Islet of Langerhans (tissue), 1 donor: ENCODE results near the gene CRLF3.
"Not testable (repeated sequence)": the region's sequence is repeated elsewhere in the genome, so short reads cannot be mapped to it uniquely, and the experiment has no call there.

ENCODE experiments used
- FAIRE-seq: peaks from one replicate; lab custom pipeline; 2011; peaks lifted over from hg19 to GRCh38; lab: Jason Lieb, UNC

The CRLF3 gene

DNA sequence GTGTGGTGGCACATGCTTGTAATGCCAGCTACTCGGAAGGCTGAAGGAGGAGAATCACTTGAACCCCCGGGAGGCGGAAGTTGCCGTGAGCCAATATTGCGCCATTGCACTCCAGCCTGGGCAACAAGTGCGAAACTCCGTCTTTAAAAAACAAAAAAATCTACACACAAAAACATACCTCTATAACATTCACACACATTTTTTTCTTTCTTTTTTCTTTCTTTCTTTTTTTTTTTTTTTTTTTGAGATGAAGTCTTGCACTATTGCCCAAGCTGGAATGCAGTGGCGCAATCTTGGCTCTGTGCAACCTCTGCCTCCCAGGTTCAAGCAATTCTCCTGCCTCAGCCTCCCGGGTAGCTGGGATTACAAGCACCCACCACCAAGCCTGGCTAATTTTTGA is 9.6 kb downstream of the CRLF3 start:
- not testable (repeated sequence) for FAIRE-seq

DNA sequence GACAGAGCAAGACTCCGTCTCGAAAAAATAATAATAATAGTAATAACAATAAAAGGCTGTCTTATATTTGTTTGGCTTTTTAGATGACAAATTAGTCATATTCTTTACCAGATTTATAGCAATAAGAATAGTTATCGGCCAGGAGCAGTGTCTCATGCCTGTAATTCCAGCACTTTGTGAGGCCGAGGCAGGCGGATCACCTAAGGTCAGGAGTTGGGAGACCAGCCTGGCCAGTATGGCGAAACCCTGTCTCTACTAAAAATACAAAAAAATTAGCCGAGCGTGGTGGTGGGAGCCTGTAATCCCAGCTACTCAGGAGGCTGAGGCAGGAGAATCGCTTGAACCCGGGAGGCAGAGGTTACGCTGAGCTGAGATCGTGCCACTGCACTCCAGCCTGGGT is 10.3 kb downstream of the CRLF3 start:
- not testable (repeated sequence) for FAIRE-seq

DNA sequence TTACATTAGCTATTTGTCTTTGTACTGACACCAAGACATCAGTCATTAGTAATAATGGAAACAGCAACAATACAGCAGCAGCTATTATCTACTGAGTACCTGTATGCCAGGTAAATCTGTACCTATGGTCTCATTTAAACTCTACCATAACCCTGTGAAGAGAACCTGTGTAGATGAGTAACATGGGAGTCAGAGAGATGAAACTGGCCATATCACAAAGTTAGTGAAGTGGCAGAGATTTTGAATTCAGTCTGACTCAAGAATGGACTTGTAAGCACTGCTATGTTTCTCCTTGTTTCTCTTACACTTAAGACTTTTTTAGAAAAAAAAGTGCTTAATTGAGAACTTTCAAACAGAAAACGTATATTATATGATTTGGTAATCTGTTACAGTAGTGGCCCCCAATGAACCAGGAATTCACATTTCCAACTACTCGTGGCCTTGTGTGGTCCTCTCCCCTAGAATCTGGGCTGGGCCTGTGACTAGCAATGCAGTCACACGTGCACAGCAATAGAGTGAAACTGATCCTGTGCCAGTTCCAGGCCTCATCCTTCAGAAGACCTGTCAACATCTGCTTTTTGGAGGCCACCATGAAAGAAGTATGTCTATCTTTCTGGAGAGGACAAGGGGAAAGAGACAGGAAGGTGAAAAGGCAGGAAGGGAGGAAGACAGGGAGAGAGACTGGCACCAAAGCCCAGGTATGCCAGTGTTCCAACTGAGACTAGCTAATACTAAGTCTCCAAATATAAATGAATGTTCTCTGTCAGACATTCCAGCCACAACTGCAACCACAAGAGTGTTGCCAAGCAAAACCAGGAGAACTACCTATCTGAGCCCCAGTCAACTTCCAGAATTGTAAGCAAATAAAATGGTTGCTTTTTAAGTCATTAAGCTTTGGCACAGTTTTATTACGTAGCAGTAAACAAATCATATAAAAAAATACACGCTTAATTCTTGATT is 12.0 kb downstream of the CRLF3 start:
- FAIRE-seq = no peak

DNA sequence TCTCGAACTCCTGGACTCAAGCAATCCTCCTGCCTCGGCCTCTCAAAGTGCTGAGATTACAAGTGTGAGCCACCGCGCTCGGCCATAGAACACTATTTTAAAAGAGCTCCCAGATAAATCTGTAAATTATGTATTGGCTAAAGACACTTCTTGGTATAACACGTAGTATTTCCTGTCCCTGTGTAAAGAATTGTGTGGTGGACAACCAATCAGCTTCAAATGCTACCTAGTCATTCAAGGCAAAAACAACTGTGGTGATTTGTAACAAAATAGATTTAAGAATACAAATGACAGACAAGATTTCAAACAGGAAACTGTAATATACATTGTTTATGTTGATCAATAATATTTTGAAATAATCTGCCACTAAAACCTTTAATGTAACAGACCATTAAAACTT is 14.6 kb downstream of the CRLF3 start:
- FAIRE-seq = no peak

DNA sequence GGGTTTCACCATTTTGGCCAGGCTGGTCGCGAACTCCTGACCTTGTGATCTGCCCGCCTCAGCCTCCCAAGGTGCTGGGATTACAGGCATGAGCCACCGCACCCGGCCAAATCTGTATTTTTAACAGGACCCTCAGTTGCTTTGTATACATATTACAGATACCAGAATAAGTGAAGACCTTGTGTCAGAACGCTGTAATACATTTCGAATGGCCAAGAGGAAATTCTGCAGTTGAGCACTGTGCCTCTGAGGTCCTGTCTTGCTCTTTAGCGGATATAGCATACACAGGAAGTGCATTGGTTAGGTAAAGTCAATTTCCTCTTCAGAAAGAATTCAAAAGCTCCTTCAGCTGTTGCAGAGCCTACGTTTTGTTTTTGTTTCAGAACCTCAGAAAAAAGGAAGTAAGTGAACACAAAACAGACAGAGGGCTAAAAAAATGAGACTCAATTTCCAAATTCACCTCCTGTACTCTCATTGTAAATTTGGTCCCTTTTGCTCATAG is 15.7 kb downstream of the CRLF3 start:
- FAIRE-seq = no peak

DNA sequence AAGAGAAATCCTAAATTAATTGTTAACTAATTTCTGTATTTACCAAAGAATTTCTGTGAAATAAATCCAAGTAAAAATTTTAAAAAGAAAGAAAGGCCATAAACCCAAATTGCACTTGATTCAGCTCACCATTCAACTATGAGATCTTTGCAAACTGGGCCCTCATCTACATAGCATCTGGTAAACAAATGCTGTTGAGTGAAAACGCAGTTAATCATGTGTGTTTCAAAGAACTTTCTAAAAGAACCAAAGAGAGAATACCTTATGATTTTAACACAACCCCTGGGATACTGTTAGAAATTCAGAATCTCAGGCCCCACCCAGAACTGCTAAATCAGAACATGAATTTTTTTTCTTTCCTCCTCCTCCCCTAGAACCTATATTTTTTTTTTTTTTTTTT is 16.6 kb downstream of the CRLF3 start:
- FAIRE-seq = no peak

DNA sequence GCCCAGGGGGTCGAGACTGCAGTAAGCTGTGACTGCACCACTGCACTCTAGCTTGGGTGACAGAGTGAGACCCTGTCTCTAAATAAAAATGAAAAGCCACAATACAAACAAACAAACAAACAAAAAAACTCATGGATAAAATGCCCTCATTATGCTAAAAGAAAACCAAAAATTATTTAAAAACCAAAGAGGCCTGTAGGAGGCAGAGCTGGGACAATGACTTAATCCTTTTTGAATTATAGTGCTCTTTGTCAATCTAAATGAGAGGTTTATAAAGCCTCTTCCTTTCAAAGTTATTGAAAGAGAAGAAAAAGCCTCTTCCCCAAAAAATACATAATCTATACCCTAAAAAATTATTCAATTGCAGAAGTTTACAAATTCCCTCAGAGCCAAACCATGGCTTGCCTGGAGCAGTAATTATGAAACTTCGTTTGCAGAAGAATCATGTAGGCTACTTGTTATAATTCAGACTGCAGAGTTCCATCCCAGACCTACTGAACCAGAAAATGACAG is 18.5 kb downstream of the CRLF3 start:
- FAIRE-seq = no peak

DNA sequence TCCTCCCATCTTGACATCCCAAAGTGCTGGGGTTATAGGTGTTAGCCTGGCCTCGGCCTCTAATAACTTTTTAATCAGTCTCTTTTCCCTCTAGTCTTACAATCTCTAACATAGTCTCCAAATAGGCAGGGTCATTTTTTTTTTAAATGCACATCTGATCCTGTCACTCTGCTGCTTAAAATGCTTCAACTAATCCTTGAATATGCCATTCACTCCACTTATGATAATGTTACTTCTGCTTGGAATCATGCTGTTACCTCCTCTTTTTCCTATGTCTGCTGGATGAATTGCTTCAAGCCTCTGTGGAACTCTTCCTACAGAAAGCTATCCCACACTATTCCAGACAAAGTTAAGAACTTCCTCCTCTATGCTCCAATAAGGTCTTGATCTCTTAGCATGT is 22.8 kb downstream of the CRLF3 start:
- no peak for FAIRE-seq

DNA sequence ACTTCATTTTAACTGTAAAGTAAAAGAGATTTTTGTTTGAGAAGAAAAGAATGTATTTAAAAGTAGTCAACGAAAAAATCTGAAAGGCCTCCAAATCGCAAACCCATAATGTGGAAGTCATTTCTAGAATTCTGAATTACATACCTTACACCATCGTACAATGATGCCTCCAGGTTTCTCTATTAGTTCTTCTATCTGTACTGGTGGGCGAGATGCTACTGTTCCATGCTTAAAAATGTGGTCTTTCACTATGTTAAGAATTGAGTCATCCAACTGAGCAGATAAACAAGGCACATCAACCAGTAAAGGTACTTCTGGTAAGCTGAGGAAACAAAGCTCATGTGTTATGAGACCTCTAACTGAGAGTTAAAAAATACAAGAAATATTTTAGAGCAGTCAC is 28.5 kb downstream of the CRLF3 start:
- FAIRE-seq = no peak

DNA sequence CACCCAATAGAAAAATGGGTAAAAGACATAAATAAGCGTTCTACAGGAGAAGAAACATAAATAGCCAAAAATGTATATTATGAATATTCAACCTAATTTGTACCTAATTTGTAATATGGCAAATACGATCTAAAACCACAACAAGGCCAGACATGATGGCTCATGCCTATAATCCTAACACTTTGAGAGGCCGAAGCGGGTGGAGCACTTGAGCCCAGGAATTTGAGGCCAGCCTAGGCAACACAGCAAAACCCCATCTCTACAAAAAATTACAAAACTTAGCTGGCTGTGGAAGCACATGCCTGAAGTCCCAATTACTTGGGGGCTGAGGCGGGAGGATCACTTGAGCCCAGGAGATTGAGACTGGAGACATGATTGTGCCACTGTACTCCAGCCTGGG is 30.1 kb downstream of the CRLF3 start:
- no peak for FAIRE-seq

DNA sequence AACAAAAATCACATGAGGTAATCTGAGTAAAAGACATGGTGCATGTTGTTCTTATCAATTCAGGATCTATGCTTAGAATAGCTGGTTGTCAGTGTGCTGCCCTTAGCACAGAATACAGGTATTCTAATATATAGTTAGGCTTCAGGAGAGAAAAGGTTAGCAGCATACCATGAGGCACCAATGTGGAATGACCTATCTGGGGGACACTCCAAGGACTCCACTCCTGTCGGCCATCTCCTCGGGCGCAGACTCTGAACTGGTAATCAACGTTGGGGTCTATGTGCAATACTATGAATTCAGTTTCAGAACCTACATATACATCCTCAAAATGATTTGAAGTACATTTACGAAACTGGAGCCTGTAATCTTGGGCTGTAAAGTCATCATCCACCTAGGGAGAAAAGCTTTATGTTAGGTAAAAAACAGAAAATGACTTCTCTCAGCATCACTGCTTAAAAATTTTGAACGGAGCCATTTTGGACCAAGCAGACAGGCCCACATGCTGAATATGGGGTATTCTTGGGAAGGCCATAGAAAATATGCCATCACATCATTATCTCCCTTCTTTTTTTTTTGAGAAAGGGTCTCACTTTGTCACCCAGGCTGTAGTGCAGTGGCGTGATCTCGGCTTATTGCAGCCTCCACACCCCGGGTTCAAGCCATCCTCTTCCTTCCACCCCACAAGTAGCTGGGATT is 31.1 kb downstream of the CRLF3 start:
- FAIRE-seq = no peak

DNA sequence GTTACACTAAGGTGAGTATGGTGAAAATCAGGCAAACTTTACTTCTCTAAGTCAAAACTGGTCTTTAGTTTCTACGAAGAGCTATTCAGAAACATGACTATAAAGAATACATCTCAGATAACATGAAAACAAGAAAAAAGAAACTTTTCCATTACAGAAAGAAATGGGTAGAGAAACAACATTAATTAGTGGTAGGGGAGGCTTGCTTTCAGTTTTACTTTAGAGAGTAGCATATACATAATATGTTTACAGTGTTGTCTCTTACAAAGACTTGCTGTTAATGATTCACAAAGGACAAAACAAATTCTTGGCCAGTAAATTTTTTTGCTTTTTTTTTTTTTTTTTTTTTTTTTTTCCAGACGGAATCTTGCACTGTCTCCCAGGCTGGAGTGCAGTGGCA is 34.2 kb downstream of the CRLF3 start:
- FAIRE-seq = peak; percentile 49

DNA sequence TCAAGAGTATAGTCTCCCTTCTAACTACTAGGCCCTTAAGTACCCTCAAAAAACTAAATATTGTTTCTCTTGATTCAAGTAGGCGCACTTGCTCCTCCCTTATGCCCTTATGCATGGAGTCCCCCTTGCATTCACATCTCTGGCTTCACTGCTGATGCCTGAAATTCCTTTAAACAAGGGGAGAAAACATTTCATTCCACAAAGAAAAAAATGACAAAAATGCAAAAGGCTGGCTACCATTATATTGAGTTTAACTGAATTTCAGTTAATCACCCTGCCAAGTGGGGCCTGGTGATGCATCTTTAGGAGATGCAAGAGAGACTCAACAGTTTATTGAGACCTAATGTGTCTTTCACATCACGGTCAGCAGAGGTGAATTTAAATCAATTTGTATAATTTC is 35.6 kb downstream of the CRLF3 start:
- no peak for FAIRE-seq

DNA sequence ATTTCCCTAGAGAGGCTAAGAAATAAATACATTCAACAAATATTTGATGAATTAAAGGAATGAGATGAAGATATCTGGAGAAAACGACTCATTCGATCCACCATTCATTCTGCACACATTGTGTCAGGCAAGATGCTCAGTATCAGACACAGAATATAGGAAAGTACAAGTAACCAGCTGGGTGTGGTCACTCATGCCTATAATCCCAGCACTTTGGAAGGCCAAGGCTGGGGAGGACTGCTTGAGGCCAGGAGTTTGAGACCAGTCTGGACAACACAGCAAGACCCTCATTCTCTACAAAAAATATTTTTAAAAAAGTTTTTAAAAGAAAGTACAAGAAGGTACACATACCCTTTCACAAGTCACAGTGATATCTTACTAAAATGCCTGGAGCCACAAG is 42.3 kb downstream of the CRLF3 start:
- FAIRE-seq = no peak

DNA sequence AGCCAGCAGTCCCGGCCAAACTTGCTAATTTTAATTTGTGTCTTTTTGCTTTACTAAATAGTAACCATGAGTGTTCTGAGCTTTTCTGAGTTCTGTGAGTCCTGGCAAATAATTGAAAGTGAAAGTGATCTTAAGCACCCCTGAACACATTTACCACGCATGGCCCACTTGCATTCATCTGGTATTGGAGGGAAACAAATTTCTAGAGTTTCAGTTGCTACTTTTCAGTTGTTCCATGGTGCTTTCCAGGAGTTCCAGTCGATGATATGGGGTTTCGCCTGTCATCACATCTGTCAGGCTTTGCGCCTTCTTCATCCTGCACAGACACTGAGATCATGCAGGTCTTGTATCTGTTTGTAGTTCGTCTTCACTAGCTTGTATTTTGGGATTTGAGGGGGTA is 44.1 kb downstream of the CRLF3 start:
- FAIRE-seq = no peak

DNA sequence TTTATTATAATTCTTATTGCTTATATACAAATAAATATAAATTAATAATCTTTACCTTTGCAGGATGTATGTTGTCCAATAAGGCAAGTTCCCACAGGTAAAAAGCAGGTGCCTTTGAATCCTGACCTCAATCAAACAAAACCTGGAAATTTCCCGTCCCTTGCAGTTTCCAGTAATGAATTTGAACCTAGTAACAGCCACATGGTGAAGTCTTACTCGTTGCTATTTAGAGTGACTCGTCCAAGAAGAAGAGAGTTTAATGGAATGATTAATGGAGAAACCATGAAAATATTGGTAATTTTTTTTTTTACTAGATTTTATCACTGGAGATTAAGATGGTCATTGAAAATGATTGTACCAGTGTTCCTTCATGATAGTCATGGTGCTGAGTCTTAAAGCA is 55.7 kb downstream of the CRLF3 start:
- peak; percentile 27 for FAIRE-seq

DNA sequence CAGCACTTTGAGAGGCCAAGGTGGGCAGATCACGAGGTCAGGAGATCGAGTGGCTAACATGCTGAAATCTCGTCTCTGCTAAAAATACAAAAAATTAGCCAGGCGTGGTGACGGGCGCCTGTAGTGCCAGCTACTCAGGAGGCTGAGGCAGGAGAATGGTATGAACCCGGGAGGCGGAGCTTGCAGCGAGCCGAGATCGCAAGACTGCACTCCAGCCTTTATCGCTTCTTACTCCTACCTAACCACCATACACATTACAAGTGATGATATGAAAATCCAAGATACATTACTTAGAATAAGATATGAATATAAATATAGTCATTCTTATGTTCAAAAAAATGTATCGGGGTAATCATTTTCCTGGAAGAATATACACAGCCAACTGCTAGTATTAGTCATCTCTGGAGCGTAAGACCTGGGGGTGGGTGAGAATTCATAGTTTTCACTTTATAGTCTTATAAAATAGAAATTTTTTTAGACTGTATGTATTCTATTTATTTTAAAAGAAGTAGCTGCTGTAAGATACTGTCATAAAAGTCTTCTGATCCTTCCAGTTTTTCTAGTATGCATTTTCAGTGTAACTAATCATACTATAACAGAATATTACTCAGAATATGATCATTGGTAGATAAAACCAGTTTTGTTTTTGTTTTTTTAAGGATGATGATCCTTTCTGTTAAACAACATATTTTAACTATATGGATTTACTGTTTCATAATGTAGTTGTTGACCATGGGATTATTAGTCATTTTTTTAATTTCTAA is 56.7 kb downstream of the CRLF3 start:
- FAIRE-seq = not testable (repeated sequence)

DNA sequence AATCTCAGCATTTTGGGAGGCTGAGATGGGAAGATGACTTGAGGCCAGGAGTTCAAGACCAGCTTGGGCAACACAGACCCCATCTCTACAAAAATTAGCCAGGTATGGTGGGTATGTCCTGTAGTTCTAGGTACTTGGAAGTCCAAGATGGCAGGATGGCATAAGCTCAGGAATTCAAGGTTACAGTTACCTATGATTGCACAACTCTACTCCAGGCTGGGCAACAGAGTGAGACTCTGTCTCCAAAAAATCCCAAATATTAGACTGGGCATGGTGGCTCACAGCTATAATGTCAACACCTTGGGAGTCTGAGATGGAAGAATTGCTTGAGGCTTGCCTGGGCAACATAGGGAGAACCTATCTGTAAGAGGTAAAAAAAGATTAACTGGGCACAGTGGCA is 63.4 kb downstream of the CRLF3 start:
- FAIRE-seq = no peak

DNA sequence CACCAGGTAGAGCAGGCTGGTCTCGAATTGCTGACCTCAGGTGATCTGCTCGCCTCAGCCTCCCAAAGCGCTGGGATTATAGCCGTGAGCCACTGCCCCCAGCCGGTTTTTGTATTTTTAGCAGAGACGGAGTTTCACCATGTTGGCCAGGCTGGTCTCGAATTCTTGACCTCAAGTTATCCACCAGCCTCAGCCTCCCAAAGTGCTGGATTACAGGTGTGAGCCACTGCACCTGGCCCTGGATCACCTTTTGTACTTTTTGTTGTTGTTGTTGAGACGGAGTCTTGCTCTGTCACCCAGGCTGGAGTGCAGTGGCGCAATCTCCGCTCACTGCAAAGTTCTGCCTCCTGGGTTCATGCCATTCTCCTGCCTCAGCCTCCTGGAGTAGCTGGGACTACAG is 71.2 kb downstream of the CRLF3 start:
- FAIRE-seq = not testable (repeated sequence)

DNA sequence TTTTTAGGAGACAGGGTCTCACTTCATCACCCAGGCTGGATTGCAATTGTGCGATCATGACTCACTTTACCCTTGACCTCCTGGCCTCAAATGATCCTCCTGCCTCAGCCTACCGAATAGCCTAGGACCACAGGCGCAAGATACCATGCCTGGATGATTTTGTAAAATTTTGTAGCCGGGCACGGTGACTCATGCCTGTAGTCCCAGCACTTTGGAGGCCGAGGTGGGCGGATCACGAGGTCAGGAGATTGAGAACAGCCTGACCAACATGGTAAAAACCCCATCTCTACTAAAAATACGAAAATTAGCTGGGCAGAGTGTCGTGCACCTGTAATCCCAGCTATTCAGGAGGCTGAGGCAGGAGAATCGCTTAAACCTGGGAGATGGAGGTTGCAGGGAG is 73.5 kb downstream of the CRLF3 start:
- FAIRE-seq = not testable (repeated sequence)

DNA sequence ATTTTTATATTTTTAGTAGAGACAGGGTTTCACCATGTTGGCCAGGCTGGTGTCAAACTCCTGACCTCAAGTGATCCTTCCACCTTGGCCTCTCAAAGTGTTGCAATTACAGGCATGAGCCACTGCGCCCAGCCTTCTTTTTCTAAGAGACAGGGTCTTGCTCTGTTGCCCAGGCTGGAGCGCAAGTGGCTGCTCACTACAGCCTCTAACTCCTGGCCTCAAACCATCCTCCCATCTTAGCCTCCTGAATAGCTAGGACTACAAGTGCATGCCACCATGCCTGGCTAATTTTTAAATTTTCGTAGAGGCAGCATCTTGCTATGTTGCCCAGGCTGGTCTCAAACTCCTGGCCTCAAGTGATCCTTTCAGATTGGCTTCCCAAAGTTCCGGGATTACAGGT is 76.9 kb downstream of the CRLF3 start:
- not testable (repeated sequence) for FAIRE-seq

DNA sequence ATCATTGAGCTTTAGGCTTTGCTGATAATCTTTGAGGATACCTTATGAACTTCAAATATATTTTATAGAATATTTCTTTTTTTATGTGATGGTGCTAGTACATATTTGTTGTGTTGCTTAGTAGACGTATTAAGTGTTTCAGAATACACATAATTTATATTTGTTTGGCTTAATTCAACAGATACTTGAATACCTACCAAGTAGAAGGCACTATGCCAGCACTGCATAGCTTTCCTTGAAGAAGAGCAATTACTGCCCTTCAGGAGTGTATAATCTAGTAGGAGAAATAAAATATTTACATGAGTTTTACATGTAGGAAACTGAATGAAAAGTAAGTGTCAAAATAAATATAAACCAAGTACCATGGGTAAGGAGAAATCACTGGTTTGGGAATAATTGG is 81.8 kb downstream of the CRLF3 start:
- peak; percentile 47 for FAIRE-seq
